ENCODE results near the gene CENPU.

The CENPU gene

GRCh38 chr4:184731056-184731455, 2.8 kb downstream of the CENPU start:
- no peak for DNase-seq (ENCODE audit: low read depth in 1 of 2, low spot score in 1 of 2)
- H3K27ac ChIP-seq (replicated peaks), result no peak overlapping the region
- H3K27me3 ChIP-seq (ENCODE audit: insufficient read depth, poor library complexity, severe bottlenecking), result no peaks in the 10 kb centered on the region
- no peak overlapping the region for H3K4me3 ChIP-seq (replicated peaks; ENCODE audit: insufficient read depth, low read length)
- no peak for TF ChIP-seq GABPA (IDR thresholded peaks at IDR 0.05; ENCODE audit: low read depth)
- no peak for TF ChIP-seq SPI1 (IDR thresholded peaks at IDR 0.05; ENCODE audit: borderline replicate concordance, low read depth)
- TF ChIP-seq, protein P1, sequence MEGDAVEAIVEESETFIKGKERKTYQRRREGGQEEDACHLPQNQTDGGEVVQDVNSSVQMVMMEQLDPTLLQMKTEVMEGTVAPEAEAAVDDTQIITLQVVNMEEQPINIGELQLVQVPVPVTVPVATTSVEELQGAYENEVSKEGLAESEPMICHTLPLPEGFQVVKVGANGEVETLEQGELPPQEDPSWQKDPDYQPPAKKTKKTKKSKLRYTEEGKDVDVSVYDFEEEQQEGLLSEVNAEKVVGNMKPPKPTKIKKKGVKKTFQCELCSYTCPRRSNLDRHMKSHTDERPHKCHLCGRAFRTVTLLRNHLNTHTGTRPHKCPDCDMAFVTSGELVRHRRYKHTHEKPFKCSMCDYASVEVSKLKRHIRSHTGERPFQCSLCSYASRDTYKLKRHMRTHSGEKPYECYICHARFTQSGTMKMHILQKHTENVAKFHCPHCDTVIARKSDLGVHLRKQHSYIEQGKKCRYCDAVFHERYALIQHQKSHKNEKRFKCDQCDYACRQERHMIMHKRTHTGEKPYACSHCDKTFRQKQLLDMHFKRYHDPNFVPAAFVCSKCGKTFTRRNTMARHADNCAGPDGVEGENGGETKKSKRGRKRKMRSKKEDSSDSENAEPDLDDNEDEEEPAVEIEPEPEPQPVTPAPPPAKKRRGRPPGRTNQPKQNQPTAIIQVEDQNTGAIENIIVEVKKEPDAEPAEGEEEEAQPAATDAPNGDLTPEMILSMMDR (IDR thresholded peaks at IDR 0.05; ENCODE audit: insufficient read depth, low read length), result no peak
- TF ChIP-seq, protein P2, sequence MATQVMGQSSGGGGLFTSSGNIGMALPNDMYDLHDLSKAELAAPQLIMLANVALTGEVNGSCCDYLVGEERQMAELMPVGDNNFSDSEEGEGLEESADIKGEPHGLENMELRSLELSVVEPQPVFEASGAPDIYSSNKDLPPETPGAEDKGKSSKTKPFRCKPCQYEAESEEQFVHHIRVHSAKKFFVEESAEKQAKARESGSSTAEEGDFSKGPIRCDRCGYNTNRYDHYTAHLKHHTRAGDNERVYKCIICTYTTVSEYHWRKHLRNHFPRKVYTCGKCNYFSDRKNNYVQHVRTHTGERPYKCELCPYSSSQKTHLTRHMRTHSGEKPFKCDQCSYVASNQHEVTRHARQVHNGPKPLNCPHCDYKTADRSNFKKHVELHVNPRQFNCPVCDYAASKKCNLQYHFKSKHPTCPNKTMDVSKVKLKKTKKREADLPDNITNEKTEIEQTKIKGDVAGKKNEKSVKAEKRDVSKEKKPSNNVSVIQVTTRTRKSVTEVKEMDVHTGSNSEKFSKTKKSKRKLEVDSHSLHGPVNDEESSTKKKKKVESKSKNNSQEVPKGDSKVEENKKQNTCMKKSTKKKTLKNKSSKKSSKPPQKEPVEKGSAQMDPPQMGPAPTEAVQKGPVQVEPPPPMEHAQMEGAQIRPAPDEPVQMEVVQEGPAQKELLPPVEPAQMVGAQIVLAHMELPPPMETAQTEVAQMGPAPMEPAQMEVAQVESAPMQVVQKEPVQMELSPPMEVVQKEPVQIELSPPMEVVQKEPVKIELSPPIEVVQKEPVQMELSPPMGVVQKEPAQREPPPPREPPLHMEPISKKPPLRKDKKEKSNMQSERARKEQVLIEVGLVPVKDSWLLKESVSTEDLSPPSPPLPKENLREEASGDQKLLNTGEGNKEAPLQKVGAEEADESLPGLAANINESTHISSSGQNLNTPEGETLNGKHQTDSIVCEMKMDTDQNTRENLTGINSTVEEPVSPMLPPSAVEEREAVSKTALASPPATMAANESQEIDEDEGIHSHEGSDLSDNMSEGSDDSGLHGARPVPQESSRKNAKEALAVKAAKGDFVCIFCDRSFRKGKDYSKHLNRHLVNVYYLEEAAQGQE (IDR thresholded peaks at IDR 0.05; ENCODE audit: insufficient replicate concordance, low read depth), result no peak
- TF ChIP-seq POLR2AphosphoS5 (IDR thresholded peaks at IDR 0.05; ENCODE audit: low read depth), result no peak

DNA sequence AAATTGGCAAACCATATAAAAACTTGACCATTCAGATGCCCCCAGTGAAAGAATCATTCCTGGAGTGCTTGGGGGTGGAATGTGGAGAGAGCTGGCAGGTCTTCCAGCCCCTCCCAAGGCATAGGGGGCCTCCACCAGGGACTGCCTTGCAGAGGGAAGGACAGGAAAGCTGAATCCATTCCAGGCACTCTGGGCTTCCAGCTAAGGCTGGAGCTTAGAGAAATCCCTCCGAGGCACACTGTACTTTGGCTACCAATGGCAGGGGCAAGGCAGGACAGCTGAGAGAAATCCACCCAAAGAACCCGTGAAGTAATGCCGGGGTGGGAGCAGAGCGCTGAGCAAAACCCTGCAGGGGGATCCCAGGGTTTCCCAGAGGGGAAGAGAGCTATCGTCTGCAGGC, 4.0 kb downstream of the CENPU start:
- Histone ChIP-seq H3K4me3 (replicated peaks; ENCODE audit: insufficient read depth, low read length) (no peak overlapping the region), H3K27me3 (ENCODE audit: insufficient read depth, poor library complexity, severe bottlenecking) (no peaks in the 10 kb centered on the region), H3K27ac (replicated peaks) (no peak overlapping the region)
- TF ChIP-seq SPI1 (IDR thresholded peaks at IDR 0.05; ENCODE audit: borderline replicate concordance, low read depth) (no peak), GABPA (IDR thresholded peaks at IDR 0.05; ENCODE audit: low read depth) (no peak), POLR2AphosphoS5 (IDR thresholded peaks at IDR 0.05; ENCODE audit: low read depth) (no peak)
- TF ChIP-seq, protein P1 (IDR thresholded peaks at IDR 0.05; ENCODE audit: insufficient read depth, low read length), result no peak
- TF ChIP-seq, protein P2 (IDR thresholded peaks at IDR 0.05; ENCODE audit: insufficient replicate concordance, low read depth), result no peak
- DNase-seq (ENCODE audit: low read depth in 1 of 2, low spot score in 1 of 2), result no peak

DNA sequence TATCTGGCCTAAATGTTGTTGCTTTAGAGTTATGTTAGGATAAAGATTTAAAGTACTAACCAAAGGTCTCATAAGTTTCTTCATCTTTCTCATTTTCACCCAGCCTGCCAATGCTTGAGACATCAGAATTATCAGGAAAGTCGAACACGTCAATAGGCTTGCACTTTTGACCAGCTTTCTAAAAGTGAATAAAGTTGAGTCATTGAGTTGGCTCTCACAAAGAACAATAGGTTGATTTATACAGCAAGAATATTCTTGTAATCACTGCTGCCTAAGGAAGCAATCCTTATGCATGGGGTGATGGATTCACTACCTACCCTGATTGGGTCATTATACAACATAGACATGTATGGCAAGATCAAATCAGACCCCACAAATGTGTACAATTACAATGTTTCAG, 5.0 kb downstream of the CENPU start:
- Histone ChIP-seq H3K27me3 (ENCODE audit: insufficient read depth, poor library complexity, severe bottlenecking) (no peaks in the 10 kb centered on the region), H3K4me3 (replicated peaks; ENCODE audit: insufficient read depth, low read length) (no peak overlapping the region), H3K27ac (replicated peaks) (no peak overlapping the region)
- TF ChIP-seq, protein P1 (IDR thresholded peaks at IDR 0.05; ENCODE audit: insufficient read depth, low read length), result no peak
- no peak for TF ChIP-seq GABPA (IDR thresholded peaks at IDR 0.05; ENCODE audit: low read depth)
- TF ChIP-seq, protein P2 (IDR thresholded peaks at IDR 0.05; ENCODE audit: insufficient replicate concordance, low read depth), result no peak
- TF ChIP-seq POLR2AphosphoS5 (IDR thresholded peaks at IDR 0.05; ENCODE audit: low read depth), result no peak
- TF ChIP-seq SPI1 (IDR thresholded peaks at IDR 0.05; ENCODE audit: borderline replicate concordance, low read depth), result no peak
- DNase-seq (ENCODE audit: low read depth in 1 of 2, low spot score in 1 of 2), result no peak
